Astrocyte (in vitro differentiated cells and primary cell): ENCODE measurements around the gene KDM1A. TPM values are rescaled to one million over a fixed set of nuclear protein-coding genes. Genes with fewer than 3 reads are reported as not detected.
"Not testable (repeated sequence)": the region's sequence is repeated elsewhere in the genome, so short reads cannot be mapped to it uniquely, and the experiment has no call there.

Experiments used
- DNase-seq: peaks from one replicate; pipeline ENCODE4 v3.0.0-alpha.2; 2010; ENCODE audit warnings: low read depth
- FAIRE-seq: peaks from 2 replicates; lab custom pipeline; 2011; peaks lifted over from hg19 to GRCh38; lab: Jason Lieb, UNC
- H2AFZ ChIP-seq: 2 replicates; pipeline ENCODE4 v1.6.0; 2012; ENCODE audit warnings: low read depth, low read length, inconsistent platforms
- H3K27ac ChIP-seq: 2 replicates; pipeline ENCODE4 v1.5.1; 2011; ENCODE audit warnings: low read depth, low read length, inconsistent platforms
- H3K27me3 ChIP-seq: 2 replicates; pipeline ENCODE4 v1.6.0; 2011; ENCODE audit warnings: low read length, inconsistent platforms; ENCODE audit not compliant: insufficient read depth
- H3K36me3 ChIP-seq: 2 replicates; pipeline ENCODE4 v1.5.1; 2011; ENCODE audit warnings: low read length, inconsistent platforms; ENCODE audit not compliant: insufficient read depth
- H3K4me1 ChIP-seq: 2 replicates; pipeline ENCODE4 v1.5.1; 2011; ENCODE audit warnings: low read length, inconsistent platforms; ENCODE audit not compliant: insufficient read depth
- H3K4me2 ChIP-seq: 2 replicates; pipeline ENCODE4 v1.6.0; 2012; ENCODE audit warnings: low read length, inconsistent platforms
- H3K4me3 ChIP-seq: 2 replicates; pipeline ENCODE4 v1.5.1; 2011; ENCODE audit warnings: low read depth, mild to moderate bottlenecking, low read length, inconsistent platforms; ENCODE audit not compliant: insufficient read depth
- H3K79me2 ChIP-seq: 2 replicates; pipeline ENCODE4 v1.6.0; 2012; ENCODE audit warnings: mild to moderate bottlenecking, low read length, inconsistent platforms; ENCODE audit not compliant: insufficient read depth
- H3K9ac ChIP-seq: 2 replicates; pipeline ENCODE4 v1.6.0; 2012; ENCODE audit warnings: mild to moderate bottlenecking, low read length, inconsistent platforms
- H3K9me3 ChIP-seq: 2 replicates; pipeline ENCODE4 v1.5.1; 2012; ENCODE audit warnings: low read depth, mild to moderate bottlenecking, low read length, inconsistent platforms; ENCODE audit not compliant: insufficient read depth
- H4K20me1 ChIP-seq: 2 replicates; pipeline ENCODE4 v1.6.0; 2012; ENCODE audit warnings: low read length, inconsistent platforms; ENCODE audit not compliant: insufficient read depth
- H3K27ac Mint-ChIP-seq: one replicate; pipeline ENCODE4 v1.8.0; 2021; ENCODE audit warnings: mild to moderate bottlenecking, mixed read lengths; ENCODE audit not compliant: unreplicated experiment
- H3K27me3 Mint-ChIP-seq: one replicate; pipeline ENCODE4 v1.8.0; 2021; ENCODE audit warnings: low read depth, mixed read lengths; ENCODE audit not compliant: unreplicated experiment
- H3K36me3 Mint-ChIP-seq: one replicate; pipeline ENCODE4 v1.8.0; 2021; ENCODE audit warnings: low read depth, mixed read lengths; ENCODE audit not compliant: unreplicated experiment
- H3K4me1 Mint-ChIP-seq: one replicate; pipeline ENCODE4 v1.8.0; 2021; ENCODE audit warnings: low read depth, mixed read lengths; ENCODE audit not compliant: unreplicated experiment
- H3K4me3 Mint-ChIP-seq: one replicate; pipeline ENCODE4 v1.8.0; 2021; ENCODE audit warnings: mild to moderate bottlenecking, moderate library complexity, mixed read lengths; ENCODE audit not compliant: unreplicated experiment
- H3K9me3 Mint-ChIP-seq: one replicate; pipeline ENCODE4 v1.8.0; 2021; ENCODE audit warnings: mild to moderate bottlenecking, mixed read lengths; ENCODE audit not compliant: unreplicated experiment
- CTCF ChIP-seq: IDR thresholded peaks from 2 replicates; pipeline ENCODE4 v1.5.1; 2011; ENCODE audit warnings: low read depth, mild to moderate bottlenecking, inconsistent platforms, low read length, moderate library complexity; ENCODE audit not compliant: insufficient read depth
- EZH2 ChIP-seq: IDR thresholded peaks from 2 replicates; pipeline ENCODE4 v1.6.1; 2012; ENCODE audit warnings: mild to moderate bottlenecking, low read length, inconsistent platforms; ENCODE audit not compliant: insufficient read depth
- total RNA-seq: library from RNA; stranded (reverse); gene quantifications from 2 replicates; pipeline ENCODE4 v1.2.1, GENCODE V29; 2021

Gene KDM1A
- total RNA-seq, 1 donor from 2014 or later: 110 TPM

GRCh38 chr1:22978299-22978698 is 41.0 kb upstream of the KDM1A start:
- peak overlapping the region; percentile 81 for H3K27ac Mint-ChIP-seq
- peak; percentile 75 for DNase-seq

GRCh38 chr1:22980471-22980790 is 38.8 kb upstream of the KDM1A start:
- not testable (repeated sequence) for FAIRE-seq

More at GRCh38 chr1:22978299-22978698, 41.0 kb upstream of the KDM1A start:
- peaks cover 16% of the 10 kb centered on the region for H3K27me3 Mint-ChIP-seq
- H3K4me2 ChIP-seq: peak overlapping the region; percentile 1
- no peak overlapping the region for H3K4me3 Mint-ChIP-seq
- no peaks in the 10 kb centered on the region for H3K27me3 ChIP-seq
- no peak overlapping the region for H3K27ac ChIP-seq
- H3K4me1 ChIP-seq: peaks cover 13% of the 10 kb centered on the region
- no peaks in the 10 kb centered on the region for H3K36me3 Mint-ChIP-seq
- no peak overlapping the region for H2AFZ ChIP-seq
- no peak overlapping the region for H3K4me3 ChIP-seq
- H3K4me1 Mint-ChIP-seq: peaks cover 16% of the 10 kb centered on the region
- H3K9ac ChIP-seq: no peak overlapping the region
- H3K79me2 ChIP-seq: no peaks in the 10 kb centered on the region
- H3K9me3 ChIP-seq: no peaks in the 10 kb centered on the region
- H4K20me1 ChIP-seq: no peaks in the 10 kb centered on the region
- no peaks in the 10 kb centered on the region for H3K36me3 ChIP-seq
- no peak for TF ChIP-seq EZH2
- TF ChIP-seq CTCF: no peak
- no peak for FAIRE-seq
- H3K9me3 Mint-ChIP-seq: peaks cover 2% of the 10 kb centered on the region

DNA sequence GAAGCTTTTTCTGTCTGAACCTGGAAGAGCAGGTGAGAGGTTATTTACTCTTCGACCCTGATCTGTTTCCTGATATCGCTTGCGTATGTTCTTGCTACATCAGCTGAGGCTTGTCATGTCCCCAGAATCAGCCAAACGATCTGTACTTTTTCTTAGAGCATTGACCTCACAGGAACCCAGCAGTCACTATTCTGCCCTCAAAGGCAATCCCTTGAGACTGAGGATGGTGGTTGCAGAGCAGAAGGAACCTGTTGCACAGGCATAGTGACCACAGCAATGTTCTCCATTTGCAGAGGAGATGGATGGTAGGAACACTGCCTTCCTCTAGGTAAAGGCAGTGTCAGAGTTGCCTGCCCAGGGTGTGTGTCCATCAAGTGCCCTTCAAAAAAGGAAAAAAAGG is 35.3 kb upstream of the KDM1A start:
- peaks cover 21% of the 10 kb centered on the region for H3K27me3 Mint-ChIP-seq
- no peaks in the 10 kb centered on the region for H3K36me3 ChIP-seq
- H3K9ac ChIP-seq: no peak overlapping the region
- no peaks in the 10 kb centered on the region for H3K4me1 Mint-ChIP-seq
- peaks cover 2% of the 10 kb centered on the region for H3K9me3 Mint-ChIP-seq
- H2AFZ ChIP-seq: no peak overlapping the region
- no peaks in the 10 kb centered on the region for H3K27me3 ChIP-seq
- DNase-seq (no peak), FAIRE-seq (no peak)
- H3K9me3 ChIP-seq: no peaks in the 10 kb centered on the region
- no peaks in the 10 kb centered on the region for H4K20me1 ChIP-seq
- H3K27ac Mint-ChIP-seq: no peak overlapping the region
- H3K4me1 ChIP-seq: no peaks in the 10 kb centered on the region
- H3K4me3 Mint-ChIP-seq: no peak overlapping the region
- no peak overlapping the region for H3K4me3 ChIP-seq
- no peaks in the 10 kb centered on the region for H3K79me2 ChIP-seq
- no peaks in the 10 kb centered on the region for H3K36me3 Mint-ChIP-seq
- no peak for TF ChIP-seq EZH2
- no peak for TF ChIP-seq CTCF
- H3K4me2 ChIP-seq: no peak overlapping the region
- no peak overlapping the region for H3K27ac ChIP-seq

More at GRCh38 chr1:22980471-22980790, 38.8 kb upstream of the KDM1A start:
- H4K20me1 ChIP-seq, H3K36me3 Mint-ChIP-seq, H3K27me3 ChIP-seq, H3K27ac Mint-ChIP-seq, H3K4me3 Mint-ChIP-seq, H3K9ac ChIP-seq, H3K36me3 ChIP-seq, H3K9me3 ChIP-seq, H3K9me3 Mint-ChIP-seq, H3K4me3 ChIP-seq, H3K79me2 ChIP-seq, DNase-seq, H2AFZ ChIP-seq, H3K4me2 ChIP-seq, H3K27ac ChIP-seq: not testable (repeated sequence)
- H3K4me1 Mint-ChIP-seq: peaks cover 14% of the 10 kb centered on the region
- peaks cover 16% of the 10 kb centered on the region for H3K27me3 Mint-ChIP-seq
- H3K4me1 ChIP-seq: peaks cover 13% of the 10 kb centered on the region

GRCh38 chr1:22992384-22992783 is 26.9 kb upstream of the KDM1A start:
- not testable (repeated sequence) for H3K27me3 Mint-ChIP-seq, H3K27me3 ChIP-seq, H3K79me2 ChIP-seq, H3K4me3 Mint-ChIP-seq, H3K4me1 ChIP-seq, H3K4me3 ChIP-seq, H2AFZ ChIP-seq, H3K27ac ChIP-seq, H3K4me2 ChIP-seq, H3K36me3 ChIP-seq, H4K20me1 ChIP-seq, H3K9ac ChIP-seq, FAIRE-seq, H3K4me1 Mint-ChIP-seq, DNase-seq, H3K27ac Mint-ChIP-seq, H3K9me3 ChIP-seq, H3K36me3 Mint-ChIP-seq
- peaks cover 12% of the 10 kb centered on the region for H3K9me3 Mint-ChIP-seq

DNA sequence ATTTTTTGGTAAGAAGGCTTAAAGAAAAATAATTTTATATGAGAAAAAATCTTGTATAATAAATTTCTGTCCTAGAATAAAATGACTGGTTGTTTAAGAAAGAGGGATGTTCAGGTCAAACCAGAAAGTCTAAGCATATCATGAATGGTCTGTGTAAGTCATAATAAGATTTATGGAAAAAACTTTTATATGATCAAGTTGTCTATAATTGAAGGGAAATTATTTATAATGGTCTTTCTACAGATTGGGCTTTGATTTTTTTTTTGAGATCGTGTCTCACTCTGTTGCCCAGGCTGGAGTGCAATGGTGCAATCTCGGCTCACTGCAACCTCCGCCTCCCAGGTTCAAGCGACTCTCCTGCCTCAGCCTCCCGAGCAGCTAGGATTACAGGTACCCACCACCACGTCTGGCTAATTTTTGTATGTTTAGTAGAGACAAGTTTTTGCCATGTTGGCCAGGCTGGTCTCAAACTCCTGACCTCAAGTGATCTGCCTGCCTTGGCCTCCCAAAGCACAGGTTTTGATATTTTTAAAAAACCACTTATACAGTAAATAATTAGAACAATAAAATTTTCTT is 26.0 kb upstream of the KDM1A start:
- H3K4me3 Mint-ChIP-seq, H3K79me2 ChIP-seq, H3K9ac ChIP-seq, FAIRE-seq, H3K4me1 ChIP-seq, H3K4me2 ChIP-seq, H3K27me3 Mint-ChIP-seq, H3K9me3 ChIP-seq, H3K4me3 ChIP-seq, H3K27me3 ChIP-seq, H4K20me1 ChIP-seq, H3K36me3 ChIP-seq, H3K27ac ChIP-seq, H2AFZ ChIP-seq, H3K27ac Mint-ChIP-seq, H3K36me3 Mint-ChIP-seq, DNase-seq, H3K4me1 Mint-ChIP-seq: not testable (repeated sequence)
- H3K9me3 Mint-ChIP-seq: peaks cover 12% of the 10 kb centered on the region
